GM08714 (cell line): Measurements from ENCODE around the gene ZNF292.

Experiments used
- H3K4me3 ChIP-seq: fragments of 200-500 bp; sonication (Bioruptor generic); 2 replicates; pipeline ENCODE4 v1.5.1; 2014; ENCODE audit warnings: mild to moderate bottlenecking, low read length, inconsistent platforms
- ZNF274 ChIP-seq: IDR thresholded peaks from 2 replicates; pipeline ENCODE4 v1.6.1; 2012; ENCODE audit warnings: mild to moderate bottlenecking, low read depth, low read length

ZNF292 gene

DNA sequence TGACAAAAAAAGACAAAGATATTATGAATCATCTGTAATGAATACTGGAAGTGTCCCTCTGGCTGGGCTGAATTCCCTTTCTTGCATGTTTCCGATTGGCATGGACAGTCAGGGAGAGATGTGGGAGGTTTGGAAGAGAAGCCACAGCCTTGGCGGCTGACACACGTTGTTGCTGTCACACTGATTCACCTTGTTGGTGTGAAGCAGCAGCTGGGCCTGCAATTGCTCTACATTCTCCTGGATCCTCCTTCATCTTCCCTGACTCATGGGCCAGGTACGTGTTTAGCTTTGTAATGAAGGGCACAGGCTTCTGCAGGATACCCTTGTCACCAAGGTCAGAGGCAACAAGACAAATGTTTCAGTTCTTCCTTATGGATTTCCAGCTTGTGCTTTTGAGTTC lies 153.6 kb downstream of the ZNF292 start:
- TF ChIP-seq ZNF274 = no peak
- H3K4me3 ChIP-seq = no peak overlapping the region

DNA sequence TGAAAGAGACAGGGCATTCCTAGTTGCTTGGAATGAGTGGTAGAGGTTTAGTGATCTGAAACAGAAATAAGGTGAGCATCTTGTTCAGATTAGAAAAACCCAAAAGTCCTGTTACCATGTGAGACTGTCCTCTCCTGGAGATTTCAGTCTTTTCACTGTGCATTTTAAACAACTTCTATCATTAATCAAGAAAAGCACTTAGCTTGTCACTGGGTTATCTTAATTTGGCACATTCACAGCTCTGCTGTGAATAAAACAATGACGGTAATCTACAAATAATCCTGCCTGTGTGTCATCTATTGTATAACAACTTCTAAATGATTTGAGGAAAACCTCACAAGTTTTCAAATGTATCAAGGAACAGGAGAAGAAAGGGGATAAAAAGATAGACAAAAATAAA lies 157.5 kb downstream of the ZNF292 start:
- no peak for TF ChIP-seq ZNF274

More for the DNA sequence above, 157.5 kb downstream of the ZNF292 start:
- no peak overlapping the region for H3K4me3 ChIP-seq
